NCI-H345 (cell line): ENCODE measurements around the gene NOC2L.

Experiments used
- DNase-seq: peaks from one replicate; lab custom pipeline; 2025; lab: John Stamatoyannopoulos, UW

NOC2L gene

DNA sequence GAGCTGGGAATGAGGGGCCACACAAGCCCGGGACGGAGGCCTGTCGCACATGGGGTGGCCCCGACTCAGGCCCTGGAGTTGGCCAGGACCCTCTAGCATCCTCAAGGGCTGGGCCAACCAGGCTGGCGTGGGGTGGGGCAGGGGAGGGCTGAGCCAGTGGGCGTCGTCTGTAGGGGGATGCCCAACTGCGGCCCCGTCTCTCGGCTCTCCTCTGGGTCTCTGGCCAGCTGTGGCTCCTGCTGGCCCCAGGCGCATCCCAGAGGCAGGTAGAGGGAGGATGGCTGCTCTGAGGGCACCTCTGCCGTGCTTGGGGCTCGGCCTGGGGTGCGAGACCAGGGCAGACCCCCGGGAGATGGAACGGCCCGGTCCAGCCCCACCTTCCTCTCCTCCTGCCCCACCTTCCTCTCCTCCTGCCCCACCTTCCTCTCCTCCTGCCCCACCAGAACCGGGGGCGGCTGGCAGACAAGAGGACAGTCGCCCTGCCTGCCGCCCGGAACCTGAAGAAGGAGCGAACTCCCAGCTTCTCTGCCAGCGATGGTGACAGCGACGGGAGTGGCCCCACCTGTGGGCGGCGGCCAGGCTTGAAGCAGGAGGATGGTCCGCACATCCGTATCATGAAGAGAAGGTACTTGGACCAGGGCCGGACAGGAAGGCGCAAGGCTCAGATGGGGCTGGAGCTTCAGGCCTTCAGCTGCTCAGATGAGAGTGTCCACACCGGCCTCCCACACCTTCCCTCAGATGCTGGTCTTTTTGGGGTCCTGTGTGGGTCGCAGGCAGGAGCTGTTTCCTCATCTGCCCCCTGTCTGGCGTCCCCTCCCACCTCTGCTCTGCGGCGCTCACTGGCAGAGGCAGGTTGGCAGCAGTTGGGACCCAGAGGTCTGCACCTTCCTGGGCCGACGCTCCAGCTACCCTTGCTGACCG, 29.1 kb downstream of the NOC2L start:
- DNase-seq, result no peak

DNA sequence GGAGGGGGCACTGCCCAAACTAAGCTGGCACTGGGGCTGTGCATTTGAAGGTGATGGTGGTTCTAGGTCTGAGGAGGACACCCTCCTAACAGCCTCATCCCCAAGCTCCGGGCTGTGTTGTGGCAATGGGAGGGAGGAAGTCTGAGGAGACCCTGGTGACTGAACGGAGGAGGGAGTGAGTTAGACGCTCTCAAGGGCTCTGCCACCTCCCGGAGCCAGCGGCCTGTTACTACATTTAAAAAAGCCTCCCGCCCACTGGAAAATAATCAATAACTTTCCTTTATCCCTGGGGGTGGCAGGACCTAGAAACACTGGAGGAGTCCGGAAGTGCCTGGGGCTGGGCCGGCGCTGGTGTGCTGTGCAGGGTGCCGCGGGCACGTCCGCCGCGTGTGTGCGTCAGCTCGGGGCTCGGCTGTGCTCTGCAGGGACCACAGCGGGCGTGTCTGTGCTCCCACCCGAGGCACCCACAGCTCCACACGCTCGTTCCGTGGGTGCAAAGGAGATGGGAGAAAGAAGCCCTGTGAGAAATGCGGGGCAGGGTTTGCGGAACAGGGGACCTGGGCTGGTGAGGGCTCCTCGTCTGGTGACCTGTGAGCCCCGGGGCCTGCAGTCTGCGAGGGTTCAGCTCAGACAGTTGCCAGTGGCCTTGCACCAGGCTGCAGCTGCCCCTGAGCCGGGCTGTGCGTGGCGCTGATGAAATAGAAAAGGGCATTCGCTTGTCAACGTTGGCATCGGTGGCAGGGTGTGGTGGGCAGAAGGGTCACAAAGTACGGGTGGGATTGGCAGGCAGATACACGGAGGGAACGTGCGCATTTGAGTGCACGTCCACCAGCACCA, 30.0 kb downstream of the NOC2L start:
- no peak for DNase-seq

DNA sequence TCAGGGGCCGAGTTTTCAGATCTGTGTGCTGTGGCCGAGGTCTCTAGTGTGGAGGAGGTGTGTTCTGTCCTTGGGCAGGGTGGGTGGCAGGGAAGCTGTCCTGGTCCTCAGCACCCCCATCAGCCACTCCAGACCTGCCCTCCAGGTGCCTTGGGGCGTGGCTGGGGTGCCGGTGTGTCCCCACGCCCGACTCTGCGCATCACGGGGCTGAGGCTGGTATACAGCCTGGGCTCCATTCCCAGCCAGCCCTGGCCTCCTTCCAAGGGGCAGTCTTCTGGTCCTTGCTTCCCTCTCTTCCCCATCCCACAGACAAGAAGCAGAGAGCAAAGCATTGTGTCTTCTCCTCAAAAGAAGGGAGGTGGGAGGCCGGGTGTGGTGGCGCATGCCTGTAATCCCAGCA, 31.3 kb downstream of the NOC2L start:
- DNase-seq, result no peak

DNA sequence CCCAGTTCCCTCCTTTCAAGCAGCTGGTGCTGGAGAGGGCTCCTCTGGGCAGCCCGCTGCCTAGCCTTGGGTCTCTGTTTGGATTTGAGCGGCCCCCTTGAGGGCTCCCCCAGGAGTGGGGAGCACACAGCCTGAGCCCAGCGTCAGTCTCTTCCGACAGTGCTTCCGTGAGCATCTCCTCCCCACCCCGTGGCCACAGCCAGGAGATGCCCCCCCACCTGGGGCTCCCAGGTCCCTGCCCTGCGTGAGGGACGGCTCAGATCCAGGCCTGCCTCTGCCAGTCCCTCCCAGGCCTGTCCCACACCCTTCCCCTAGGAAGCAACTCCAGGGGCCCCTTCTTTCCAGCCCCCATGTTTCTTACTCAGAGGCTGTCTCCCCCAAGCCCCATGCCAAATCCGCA, 31.8 kb downstream of the NOC2L start:
- no peak for DNase-seq

DNA sequence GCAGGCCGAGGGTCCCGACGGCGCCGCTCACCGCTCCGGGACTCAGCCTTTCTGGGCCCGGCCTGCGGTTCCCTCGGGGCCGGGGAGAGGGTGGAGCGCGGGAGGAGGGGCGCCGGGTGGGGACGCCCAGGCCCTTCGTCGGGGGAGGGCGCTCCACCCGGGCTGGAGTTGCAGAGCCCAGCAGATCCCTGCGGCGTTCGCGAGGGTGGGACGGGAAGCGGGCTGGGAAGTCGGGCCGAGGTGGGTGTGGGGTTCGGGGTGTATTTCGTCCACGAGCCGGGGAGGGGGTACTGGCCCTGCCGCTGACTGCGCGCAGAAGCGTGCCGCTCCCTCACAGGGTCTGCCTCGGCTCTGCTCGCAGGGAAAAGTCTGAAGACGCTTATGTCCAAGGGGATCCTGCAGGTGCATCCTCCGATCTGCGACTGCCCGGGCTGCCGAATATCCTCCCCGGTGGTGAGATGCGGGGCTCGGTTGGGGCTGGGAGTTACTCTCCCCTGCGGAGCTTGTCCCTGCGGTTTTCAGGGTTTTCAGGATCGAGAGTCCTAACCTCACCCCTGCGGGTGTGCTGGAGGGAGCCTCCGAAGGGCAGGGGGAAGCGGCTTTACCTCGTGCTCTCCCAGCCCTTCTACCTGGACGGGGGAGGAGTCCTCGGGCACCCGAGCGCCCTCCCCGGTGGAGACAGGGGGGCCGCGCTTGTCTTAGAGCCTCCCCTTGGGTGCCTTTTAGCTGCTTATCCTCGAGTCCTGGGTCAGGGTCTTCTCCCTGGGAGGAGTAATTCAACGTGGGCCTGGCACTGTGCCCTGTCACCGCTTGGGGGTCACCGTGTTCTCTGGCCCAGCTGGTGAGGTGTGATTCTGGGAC, 33.3 kb downstream of the NOC2L start:
- DNase-seq, result peak; percentile 15

DNA sequence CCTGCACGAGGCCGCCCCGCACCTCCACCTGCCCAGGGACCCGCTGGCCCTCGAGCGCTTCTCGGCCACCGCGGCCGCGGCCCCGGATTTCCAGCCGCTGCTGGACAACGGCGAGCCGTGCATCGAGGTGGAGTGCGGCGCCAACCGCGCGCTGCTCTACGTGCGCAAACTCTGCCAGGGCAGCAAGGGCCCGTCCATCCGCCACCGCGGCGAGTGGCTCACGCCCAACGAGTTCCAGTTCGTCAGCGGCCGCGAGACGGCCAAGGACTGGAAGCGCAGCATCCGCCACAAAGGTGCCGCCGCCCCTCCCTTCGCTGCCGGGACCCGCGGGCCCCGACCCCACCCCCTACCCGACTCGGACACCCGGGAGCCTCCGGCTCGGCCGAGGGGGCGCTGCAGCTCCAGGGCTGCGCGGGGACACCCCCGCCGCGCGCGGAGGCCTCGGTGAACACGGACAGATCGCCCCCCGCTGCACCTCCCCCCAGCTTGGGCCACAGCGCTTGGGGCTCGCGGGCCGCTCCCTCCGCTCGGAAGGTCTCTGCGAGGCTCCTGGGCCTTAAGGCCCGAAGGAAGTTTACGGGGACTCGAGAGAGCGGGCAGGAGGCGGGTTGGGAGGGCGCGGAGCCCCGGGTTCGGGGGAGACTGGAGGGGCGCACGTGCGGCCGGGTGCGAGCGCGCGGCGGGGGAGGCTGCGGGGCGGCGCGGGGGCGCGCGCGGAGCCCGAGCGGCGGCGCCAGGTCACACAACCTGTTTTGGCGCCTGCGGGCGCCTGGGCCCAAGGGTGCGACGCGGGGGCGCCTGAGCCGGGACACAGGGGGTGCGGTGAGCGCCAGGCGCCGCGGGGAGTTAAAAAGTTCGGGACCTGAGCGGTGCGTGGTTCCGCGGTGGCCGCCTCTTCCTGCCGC, 34.1 kb downstream of the NOC2L start:
- DNase-seq, result peak; percentile 26

DNA sequence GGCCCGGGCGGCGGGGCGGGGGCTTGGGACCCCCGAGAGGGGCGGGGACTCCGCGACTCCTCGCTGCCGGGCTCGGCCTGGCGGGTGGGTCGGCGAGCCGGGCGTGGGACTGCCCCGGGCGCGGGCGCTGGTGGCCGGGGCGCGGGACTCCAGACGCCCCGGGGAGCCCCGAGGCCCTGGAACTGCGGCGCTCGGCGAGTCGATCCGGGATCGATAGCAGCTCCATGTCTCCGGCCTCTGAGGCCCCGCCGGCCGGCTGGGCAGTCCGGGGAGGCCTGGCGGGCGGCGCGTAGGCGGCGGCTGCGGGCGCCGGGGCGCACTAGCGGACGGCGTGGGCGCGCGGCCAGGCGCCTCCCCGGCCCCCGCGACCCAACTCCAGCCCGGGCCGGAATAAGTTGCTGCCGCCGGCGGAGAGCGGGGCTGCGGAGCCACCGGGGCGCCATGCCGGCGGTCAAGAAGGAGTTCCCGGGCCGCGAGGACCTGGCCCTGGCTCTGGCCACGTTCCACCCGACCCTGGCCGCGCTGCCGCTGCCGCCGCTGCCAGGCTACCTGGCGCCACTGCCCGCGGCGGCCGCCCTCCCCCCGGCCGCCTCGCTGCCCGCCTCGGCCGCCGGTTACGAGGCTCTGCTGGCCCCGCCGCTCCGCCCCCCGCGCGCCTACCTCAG, 34.9 kb downstream of the NOC2L start:
- no peak for DNase-seq

DNA sequence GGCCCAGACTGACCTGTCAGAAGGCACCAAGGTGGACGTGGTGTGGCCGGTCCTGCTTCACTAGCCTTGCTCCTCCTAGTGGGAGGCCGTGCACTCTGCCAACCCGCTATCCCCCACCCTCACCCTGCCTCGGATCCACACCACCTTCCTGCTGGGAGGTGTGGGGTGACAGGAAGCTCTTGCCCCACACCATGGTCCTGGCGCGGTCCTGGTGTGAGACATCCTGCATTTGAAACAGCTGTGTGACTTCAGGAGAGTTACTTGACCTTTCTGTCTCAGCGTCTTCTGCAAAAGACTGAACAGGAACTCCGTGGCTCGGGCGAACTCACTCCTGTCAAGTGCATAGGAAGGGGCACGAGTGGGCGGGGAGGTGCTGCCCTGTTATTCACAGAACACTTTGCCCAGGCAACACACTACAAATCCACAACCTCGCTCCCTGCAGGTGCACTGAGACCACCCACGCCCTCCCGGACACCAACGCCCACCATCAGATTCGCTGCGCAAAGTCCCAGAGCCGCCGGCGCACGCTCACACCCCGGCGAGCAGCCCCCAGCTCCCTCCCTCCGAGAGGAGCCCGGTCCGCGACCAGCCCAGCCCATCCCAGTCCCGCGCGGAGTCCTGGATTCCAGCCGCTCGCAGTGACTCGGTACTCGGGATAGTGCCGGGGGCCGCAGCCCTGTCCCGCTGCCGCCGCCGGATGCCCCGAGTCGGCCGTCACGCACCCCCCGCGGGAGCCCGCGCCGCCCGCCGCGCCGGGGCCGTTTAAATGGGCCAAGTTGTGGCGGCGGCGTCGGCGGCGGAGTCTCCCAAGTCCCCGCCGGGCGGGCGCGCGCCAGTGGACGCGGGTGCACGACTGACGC, 35.7 kb downstream of the NOC2L start, which contains the start of gene SAMD11:
TSS of gene SAMD11 (plus strand) at position 793 of the 860 bp plus-strand sequence. CDS start 509 bp downstream, outside the sequence.
- DNase-seq, result peak; percentile 77

DNA sequence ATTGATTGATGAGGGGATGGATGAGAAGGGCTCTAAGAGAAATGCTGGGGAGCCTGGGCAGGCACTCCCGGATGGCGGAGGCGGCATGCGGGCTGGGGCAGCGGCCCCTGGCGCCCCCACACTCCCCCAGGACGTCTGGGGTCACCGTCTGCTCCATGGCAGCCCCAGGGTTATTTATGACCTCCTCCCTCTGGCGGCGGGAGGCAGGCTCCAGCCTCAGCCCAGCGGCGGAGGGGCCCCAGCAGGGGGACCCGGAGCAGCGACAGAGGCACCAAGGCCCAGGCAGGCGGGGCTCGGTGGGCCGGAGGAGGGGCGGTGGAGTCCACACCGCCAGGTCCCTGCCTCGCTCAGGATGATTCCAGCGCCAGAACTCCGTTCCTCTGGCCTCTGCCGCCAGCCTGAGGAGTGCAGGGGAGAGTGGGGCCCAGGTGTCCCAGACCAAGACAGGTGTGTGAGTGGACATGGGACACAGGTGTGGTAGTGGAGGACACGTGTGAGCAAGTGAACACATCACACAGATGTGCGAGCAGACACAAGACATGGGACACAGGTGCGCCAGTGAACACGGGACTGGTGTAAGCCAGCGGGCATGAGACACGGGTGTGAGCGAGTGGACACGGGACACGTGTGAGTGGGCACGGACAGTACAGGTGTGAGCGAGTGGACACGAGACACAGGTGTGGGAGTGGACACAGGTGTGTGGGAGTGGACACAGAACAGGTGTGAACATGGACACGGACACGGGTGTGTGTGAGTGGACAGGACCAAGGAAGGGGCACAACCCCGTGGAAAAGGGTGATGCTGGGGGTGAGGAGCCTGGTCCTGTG, 37.8 kb downstream of the NOC2L start:
- DNase-seq, result peak; percentile 70

DNA sequence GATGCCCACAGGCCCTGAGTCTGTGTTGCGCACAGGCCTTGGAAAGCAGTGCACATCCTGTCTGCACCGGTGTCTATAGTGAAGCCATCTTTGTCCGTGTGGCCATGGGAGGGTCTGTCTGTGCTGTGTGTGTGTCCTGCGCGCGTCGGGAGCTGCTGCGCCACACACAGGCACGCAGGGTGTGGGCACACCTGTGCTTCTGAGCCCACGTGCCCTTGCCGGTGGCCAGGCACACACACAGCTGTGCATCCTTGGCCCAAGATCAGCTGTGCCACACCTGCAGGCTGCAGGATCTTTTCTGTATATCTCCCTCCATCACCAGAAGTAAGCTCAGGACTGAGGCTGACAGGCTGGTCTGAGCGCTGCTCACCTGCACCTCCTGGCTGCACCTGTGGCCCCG, 38.5 kb downstream of the NOC2L start:
- no peak for DNase-seq

DNA sequence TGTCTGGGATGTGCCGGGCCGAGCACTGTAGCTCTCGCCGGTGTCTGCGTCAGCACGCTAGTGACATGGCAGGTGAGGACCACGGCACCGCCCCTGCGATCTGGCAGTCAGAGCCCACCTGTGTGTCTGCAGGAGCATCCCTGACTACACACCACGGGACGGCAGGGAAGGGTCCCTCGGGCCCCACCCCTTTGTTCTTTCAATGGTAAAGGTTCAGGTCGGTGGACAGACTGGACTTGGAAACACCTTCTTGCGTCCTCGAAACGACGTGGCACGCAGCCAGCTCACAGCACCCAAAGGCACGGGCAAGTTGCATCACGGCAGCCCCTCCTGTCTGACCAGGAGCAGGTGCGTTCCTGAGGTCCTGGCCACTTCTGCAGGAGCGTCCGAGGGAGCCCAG, 39.0 kb downstream of the NOC2L start:
- no peak for DNase-seq

DNA sequence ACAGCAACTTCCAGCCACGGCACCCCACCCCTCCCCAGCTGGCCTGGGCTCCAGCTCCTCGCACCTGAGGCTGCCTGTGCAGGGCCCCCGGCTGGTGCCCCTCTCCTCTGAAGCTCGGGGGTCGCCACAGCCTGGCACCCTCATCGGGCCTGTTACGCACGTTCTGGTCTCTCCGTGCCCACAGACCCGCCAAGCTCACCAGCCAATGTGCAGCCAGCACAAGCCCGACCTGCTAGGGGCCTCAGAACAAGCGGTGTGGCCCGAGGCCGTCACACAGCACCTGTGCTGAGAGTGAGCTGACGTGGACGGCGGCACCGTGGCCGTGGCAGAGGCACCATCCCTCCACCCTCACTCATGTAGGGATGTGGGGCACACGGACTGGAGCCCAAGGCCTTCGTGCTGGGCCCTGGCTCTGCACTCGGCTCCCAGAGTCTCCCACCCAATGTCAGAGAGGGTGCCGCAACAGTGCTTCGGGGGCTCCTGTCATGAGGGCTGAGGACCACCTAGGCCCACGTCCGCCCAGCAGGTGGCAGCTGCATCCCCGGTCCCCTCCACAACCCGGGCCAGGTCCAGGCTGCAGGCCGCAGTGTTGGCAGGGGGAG, 39.7 kb downstream of the NOC2L start:
- DNase-seq, result no peak

DNA sequence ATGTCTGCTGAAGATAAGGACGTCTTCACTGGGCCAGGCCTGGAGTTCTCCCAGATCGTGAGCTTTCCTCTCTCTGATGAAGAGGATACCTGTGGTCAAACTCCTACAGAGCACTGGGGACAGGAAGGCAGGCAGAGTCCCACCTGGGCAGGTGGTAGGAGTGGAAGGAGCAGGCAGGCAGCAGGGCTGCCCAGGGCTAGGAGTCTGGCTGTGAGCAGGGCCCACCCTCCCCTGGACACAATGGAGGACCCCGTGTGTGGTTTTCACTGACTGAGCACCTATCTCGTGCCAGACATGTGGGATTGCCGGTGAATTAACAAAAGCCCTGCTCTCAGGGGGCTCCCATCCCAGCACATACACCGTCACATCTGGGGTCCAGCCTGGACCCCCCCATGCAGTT, 40.2 kb downstream of the NOC2L start:
- DNase-seq, result no peak

DNA sequence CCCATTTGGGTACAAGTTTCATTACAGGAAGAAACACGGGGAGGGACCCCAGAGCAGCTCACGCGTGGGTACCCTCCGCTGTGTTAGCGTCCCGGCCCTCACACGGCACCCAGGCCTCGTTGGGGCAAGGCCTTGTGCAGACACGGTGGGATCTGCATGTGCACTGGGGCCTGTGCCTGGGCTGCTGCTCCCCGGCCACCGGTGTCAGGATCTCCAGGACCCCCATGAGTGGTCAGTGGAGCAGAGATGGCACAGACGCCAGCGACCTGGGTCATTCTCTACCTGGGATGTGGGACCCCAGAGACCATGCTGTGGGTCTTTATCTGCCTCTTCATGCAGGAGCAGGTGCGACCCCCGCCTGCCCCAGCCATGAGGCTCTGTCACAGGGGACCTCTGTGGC, 40.7 kb downstream of the NOC2L start:
- no peak for DNase-seq

DNA sequence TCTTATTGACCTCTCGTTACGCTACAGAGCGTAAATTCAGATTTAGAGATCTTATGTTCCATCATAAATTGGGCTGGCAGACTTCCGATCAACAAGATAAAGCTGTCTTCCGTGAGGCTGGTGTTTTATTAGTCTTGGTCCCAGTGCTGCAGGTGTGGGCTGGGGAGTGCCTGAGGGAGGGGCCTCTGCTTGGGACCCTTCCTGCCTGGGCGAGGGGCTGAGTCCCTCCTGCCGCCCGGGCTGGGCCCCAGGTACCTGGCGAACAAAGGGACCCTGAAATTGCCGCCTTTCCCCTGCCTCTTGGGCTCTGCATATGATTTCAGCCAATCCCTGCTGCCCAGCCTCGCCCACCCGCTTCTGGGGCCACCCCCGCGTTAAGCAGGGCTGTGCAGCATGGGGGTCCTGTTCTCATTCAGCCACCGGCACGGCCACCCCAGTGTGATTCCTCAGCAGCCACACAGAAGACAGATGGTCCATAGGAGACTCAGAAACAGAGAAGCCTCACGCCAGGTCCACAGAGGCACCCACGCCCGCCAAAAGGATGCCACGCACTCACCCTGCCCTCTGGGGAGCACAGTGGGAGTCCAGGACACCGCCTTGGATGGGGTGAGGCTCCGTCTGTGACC, 41.5 kb downstream of the NOC2L start:
- no peak for DNase-seq

DNA sequence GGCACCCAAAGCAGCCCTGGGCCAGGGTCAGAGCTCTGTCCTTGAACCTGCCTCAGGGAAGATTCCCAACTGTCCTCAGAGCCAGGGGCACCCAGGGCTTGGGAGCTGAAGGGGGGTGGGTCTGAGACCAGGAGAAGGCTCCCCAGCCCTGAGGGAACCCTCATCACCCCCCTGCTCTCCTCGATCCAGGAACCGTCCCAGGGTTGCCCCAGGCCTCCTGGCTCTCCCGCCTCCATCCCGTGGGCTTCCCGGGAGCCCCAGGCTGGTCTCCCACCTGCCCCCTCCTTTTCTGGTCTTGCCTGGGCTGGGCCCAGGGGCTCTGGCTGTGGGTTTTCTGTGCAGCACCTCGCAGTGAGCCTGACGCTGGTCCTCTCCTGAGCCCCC, 42.0 kb downstream of the NOC2L start:
- no peak for DNase-seq

DNA sequence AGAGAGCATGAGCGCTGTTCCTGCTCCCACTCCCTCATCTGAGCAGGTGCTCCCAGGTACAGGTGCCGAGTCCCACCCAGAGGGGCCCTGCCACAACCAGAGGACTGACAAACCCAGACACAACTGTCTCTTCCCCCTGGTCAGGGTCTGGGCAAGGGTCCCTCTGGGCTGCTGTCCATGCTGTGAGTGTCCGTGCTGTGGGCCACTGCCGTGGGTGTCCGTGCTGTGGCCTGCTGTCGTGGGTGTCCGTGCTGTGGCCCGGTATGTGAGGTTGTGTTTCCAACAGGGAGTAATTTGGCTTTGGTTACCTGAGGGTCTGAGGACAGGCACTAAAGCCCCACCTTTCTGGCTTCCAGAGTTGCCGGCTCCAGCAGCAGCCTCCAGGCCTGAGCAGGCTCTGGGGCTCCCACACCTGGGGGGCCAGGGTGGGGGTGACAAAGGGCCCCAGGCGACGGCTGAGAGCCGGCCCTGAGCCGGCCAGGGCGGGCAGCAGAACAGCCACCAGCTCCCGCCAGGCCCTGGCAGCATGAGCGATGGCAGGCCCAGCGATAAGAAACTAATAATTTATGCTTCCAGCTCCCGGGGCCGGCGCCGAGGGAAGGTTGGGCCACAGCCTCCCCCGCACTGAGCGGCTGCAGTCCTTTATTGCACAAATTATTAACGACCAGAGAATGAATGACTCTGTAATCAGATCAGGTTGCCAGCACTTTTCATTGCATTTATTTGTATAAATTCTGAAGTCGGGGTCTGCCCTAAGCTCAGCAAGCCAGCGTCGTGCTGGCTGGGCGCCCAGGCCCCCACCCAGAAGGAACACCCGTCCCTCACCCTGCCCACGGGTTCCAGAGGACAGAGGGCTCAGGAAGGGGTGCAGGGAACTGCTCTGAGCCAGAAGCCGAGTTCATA, 42.6 kb downstream of the NOC2L start:
- no peak for DNase-seq
